Measurements from ENCODE around the gene SEC61A2.

SEC61A2 gene

DNA sequence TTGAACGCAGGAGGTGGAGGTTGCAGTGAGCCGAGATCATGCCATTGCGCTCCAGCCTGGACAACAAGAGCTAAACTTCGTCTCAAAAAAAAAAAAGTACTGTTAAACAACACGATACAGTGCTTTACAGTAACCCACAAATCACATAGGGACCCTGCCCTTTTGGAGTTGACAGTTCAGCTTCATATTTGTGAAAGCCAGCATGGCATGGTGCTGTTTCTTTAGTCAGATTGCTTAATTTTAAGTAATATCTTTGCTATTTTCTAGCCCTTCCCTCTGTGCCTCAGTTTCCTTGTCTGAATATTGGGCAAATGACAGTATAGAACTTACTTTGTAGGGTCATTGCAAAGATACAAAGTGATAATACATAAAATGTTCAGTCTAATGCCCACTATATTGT, 71.4 kb downstream of the SEC61A2 start:
- no peak for DNase-seq

DNA sequence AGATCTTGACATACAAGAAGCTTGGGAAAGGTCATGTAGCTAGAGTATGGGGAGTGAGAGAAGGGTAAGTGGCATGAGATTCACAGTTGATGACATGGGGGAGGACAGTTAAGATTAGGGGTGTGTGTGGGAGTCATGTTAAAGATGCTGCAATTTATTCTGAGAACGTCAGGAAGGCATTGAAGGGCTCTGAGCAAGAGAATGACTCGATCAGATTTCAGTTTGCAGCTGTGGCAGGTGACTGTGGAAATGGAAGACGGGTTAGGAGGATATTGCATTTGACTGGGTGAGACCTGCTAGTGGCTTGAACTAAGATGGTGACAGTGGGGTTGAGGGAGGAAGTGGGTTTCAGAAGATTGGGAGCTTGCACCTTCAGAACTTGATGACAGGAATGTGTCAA, 72.1 kb downstream of the SEC61A2 start:
- DNase-seq, result no peak

DNA sequence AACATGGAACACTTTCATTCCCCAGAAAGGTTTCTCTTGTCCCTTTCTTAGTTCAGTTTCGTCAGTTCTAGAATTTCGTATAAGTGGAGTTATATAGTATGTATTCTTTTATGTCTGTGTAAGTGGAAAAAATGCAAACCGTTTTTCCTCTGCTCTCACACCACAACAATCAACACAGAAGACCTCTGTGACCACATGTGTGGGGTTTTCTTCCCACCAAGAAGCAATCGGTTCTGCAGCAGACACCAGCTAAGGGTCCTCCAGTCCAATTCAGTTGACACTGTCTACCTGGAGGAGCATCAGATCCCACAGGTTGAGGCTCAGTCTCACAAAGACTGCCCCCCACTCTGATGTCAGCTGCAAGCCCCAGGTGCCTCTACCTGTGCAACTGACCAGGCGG, 72.7 kb downstream of the SEC61A2 start:
- no peak for DNase-seq

DNA sequence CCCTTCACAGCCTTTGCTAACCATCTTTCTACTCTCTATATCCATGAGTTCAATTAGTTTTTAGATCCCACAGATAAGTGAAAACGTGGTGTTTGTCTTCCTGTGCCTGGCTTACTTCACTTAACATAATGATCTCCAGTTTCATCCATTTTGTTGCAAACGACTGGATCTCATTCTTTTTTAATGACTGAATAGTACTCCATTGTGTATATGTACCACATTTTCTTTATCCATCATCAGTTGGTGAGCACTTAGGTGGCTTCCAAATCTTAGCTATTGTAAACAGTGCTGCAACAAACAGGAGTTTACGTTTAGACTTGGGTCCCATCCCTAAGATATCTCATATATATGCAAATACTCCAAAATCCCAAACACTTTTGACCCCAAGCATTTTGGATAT, 75.6 kb downstream of the SEC61A2 start:
- DNase-seq, result no peak

GRCh38 chr10:12207114-12207513, 77.6 kb downstream of the SEC61A2 start:
- DNase-seq, result no peak

GRCh38 chr10:12208460-12208859, 79.0 kb downstream of the SEC61A2 start:
- DNase-seq, result no peak

DNA sequence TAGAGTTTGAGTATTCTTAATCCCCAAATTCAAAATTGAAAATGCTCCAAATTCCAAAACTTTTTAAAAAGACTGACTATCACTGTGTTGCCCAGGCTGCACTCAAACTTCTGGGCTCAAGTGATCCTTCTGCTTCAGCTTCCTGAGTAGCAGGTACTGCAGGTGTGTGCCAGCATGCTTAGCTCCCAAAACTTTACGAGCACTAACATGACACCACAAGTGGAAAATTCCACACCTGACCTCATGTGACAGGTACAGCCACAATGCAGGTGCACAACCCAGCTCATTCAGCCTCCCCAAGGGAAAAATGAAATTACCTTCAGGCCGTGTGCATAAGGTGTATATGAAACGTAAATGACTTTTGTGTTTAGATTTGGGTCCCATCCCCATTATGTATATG, 83.0 kb downstream of the SEC61A2 start:
- no peak for DNase-seq

DNA sequence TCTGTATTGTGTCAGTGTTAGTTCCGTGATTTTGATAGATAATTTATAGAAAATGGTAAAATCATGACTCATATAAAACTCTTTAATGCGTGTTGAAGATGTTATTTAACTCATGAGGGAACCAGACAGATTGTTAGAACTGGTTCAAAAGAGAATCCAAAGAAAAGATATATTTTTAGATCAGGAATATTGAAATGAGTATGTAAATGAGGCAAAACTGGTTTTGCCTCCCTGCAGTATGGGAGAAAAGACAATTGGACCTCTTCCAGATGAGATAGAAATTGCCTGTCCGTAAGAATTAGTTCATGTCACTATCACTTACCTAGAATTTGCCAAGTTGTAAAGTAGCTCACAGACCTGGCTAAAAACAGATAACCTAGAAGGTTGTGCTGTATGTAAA, 84.1 kb downstream of the SEC61A2 start:
- no peak for DNase-seq

GRCh38 chr10:12214093-12214492, 84.6 kb downstream of the SEC61A2 start:
- DNase-seq, result no peak

DNA sequence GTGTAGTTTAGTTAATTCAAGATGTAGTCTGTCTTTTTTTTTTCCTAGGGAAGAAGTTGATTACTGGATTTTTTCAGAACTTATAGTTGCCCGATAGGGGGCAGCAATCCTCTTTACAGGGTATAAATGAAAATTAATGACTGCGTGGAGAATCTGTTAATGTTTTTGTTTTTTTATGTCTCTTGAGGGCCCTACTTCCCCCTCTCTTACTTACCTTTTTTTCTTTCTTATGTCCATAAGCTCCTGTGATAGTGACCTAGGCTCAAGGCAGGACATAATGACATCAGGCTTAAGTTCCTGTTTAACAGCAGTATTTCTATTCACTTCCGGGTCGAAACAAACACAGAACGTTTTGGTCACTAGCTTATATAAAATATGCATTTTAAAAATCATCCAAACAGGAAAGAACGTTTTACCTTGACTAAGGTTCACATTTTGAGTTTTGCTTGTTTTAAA, 85.3 kb downstream of the SEC61A2 start:
- DNase-seq, result peak; percentile 81

Data from T1000 (cell line).